Osteoblast (primary cell): Measurements from ENCODE around the gene RELN. TPM values are rescaled to one million over a fixed set of nuclear protein-coding genes. Genes with fewer than 3 reads are reported as not detected.

Experiments used
- DNase-seq: peaks from one replicate; pipeline ENCODE4 v3.0.0; 2011; ENCODE audit warnings: low spot score, mixed read lengths; ENCODE audit not compliant: insufficient read length; ENCODE audit errors: missing footprints
- H2AFZ ChIP-seq: 2 replicates; pipeline ENCODE4 v1.6.0; 2011; ENCODE audit warnings: mild to moderate bottlenecking, low read length
- H3K27ac ChIP-seq: 2 replicates; pipeline ENCODE4 v1.5.1; 2011; ENCODE audit warnings: mild to moderate bottlenecking, low read depth, low read length, moderate library complexity
- H3K27me3 ChIP-seq: 2 replicates; pipeline ENCODE4 v1.6.0; 2012; ENCODE audit warnings: mild to moderate bottlenecking, control low read depth, inconsistent platforms, low read length, moderate library complexity; ENCODE audit not compliant: insufficient read depth
- H3K36me3 ChIP-seq: 2 replicates; pipeline ENCODE4 v1.5.1; 2011; ENCODE audit warnings: mild to moderate bottlenecking, low read length, control low read depth, moderate library complexity; ENCODE audit not compliant: insufficient read depth
- H3K4me1 ChIP-seq: 2 replicates; pipeline ENCODE4 v1.5.1; 2011; ENCODE audit warnings: mild to moderate bottlenecking, low read length, control low read depth, moderate library complexity; ENCODE audit not compliant: insufficient read depth
- H3K4me2 ChIP-seq: 2 replicates; pipeline ENCODE4 v1.6.0; 2011; ENCODE audit warnings: mild to moderate bottlenecking, low read length; ENCODE audit not compliant: insufficient read depth
- H3K4me3 ChIP-seq: fragments of 200-600 bp; sonication (generic); 3 replicates; pipeline ENCODE4 v1.5.1; 2012; ENCODE audit warnings: mild to moderate bottlenecking, low read length, inconsistent platforms; ENCODE audit not compliant: insufficient read depth
- H3K79me2 ChIP-seq: 2 replicates; pipeline ENCODE4 v1.6.0; 2012; ENCODE audit warnings: mild to moderate bottlenecking, low read length, control low read depth, inconsistent platforms; ENCODE audit not compliant: insufficient read depth
- H3K9me3 ChIP-seq: 2 replicates; pipeline ENCODE4 v1.5.1; 2011; ENCODE audit warnings: low read depth, low read length, control low read depth
- H4K20me1 ChIP-seq: 2 replicates; pipeline ENCODE4 v1.6.0; 2012; ENCODE audit warnings: mild to moderate bottlenecking, low read length, control low read depth; ENCODE audit not compliant: insufficient read depth
- small RNA-seq: library from RNA; depleted of rRNA; stranded (forward); fragments of <200 nt; gene quantifications from one replicate; pipeline ENCODE3, GENCODE V24; 2012
- total RNA-seq: library from RNA; depleted of rRNA; stranded (reverse); fragments of >200 nt; gene quantifications from 2 replicates; pipeline ENCODE4 v1.2.3, GENCODE V29; 2012
- TF ChIP-seq, protein P1 (sequence below): IDR thresholded peaks from 2 replicates; pipeline ENCODE4 v1.5.1; 2011; ENCODE audit warnings: mild to moderate bottlenecking, low read depth, low read length, moderate library complexity; ENCODE audit errors: extremely low read depth

The RELN gene
- total RNA-seq, 1 donor, result 0.36 TPM

DNA sequence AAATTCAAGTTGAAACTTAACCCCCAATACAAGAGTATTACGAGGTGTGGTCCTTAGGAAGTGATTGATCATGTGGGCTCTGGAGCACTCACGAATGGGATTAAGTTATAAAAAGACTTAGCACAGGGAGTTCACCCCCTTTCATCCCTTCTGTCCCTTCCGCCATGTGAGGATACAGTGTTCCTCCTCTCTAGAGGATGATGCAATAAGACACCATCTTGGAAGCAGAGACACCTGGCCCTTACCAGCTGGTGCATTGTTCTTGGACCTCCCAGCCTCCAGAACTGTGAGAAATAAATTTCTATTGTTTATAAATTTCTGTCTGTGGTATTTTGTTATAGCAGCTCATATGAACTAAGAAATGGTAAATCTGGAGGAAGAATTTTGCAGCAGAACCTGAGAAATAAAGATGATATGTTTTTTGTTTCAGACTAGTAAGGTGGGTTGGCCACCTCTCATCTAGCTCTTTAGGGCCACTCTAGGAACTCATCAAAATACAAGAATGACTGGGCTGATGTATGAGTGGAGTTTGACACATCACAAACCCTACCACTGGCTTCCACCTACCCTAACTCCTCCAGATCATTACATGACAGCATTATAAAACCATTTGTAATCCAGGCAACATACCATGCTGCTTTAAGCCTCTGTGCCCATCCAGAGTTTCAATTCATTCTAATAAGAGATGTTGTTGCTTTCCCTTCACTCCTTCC is 565.8 kb downstream of the RELN start:
- H3K9me3 ChIP-seq, result no peaks in the 10 kb centered on the region

More for the DNA sequence above, 565.8 kb downstream of the RELN start:
- Histone ChIP-seq H3K79me2 (no peaks in the 10 kb centered on the region), H2AFZ (no peak overlapping the region), H3K27me3 (no peaks in the 10 kb centered on the region), H3K27ac (no peak overlapping the region), H3K4me2 (no peak overlapping the region), H4K20me1 (no peaks in the 10 kb centered on the region), H3K36me3 (no peaks in the 10 kb centered on the region), H3K4me1 (no peaks in the 10 kb centered on the region), H3K4me3 (no peak overlapping the region)
- TF ChIP-seq, protein P1, sequence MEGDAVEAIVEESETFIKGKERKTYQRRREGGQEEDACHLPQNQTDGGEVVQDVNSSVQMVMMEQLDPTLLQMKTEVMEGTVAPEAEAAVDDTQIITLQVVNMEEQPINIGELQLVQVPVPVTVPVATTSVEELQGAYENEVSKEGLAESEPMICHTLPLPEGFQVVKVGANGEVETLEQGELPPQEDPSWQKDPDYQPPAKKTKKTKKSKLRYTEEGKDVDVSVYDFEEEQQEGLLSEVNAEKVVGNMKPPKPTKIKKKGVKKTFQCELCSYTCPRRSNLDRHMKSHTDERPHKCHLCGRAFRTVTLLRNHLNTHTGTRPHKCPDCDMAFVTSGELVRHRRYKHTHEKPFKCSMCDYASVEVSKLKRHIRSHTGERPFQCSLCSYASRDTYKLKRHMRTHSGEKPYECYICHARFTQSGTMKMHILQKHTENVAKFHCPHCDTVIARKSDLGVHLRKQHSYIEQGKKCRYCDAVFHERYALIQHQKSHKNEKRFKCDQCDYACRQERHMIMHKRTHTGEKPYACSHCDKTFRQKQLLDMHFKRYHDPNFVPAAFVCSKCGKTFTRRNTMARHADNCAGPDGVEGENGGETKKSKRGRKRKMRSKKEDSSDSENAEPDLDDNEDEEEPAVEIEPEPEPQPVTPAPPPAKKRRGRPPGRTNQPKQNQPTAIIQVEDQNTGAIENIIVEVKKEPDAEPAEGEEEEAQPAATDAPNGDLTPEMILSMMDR, result no peak
- no peak for DNase-seq

Small RNAs within 50 kb of the gene (small RNA-seq; reads per million reads assigned to genes)
- gene RF00019, result not detected

Other genes with a start within 250 kb of the RELN start
- 22.1 and 25.6 TPM in 2 replicates for gene ORC5, start 218.4 kb upstream of the RELN start, total RNA-seq